Kidney epithelial cell (primary cell): ENCODE results near the gene RPTOR. TPM values are rescaled to one million over a fixed set of nuclear protein-coding genes. Genes with fewer than 3 reads are reported as not detected.

Experiments
- DNase-seq: peaks from one replicate; pipeline ENCODE4 v3.0.0-alpha.2; 2010; ENCODE audit warnings: low read depth
- H3K27me3 ChIP-seq: 2 replicates; pipeline ENCODE4 v1.6.0; 2011; ENCODE audit warnings: low read length; ENCODE audit not compliant: control insufficient read depth, insufficient read depth
- H3K36me3 ChIP-seq: 2 replicates; pipeline ENCODE4 v1.5.1; 2011; ENCODE audit warnings: low read length; ENCODE audit not compliant: control insufficient read depth, insufficient read depth
- H3K4me3 ChIP-seq: 2 replicates; pipeline ENCODE4 v1.5.1; 2011; ENCODE audit warnings: low read depth, mild to moderate bottlenecking, control low read depth, low read length
- total RNA-seq: library from RNA; depleted of rRNA; stranded (reverse); fragments of >200 nt; gene quantifications from 2 replicates; pipeline ENCODE4 v1.2.3, GENCODE V29; 2015
- TF ChIP-seq, protein P1 (sequence below): IDR thresholded peaks from 2 replicates; pipeline ENCODE4 v1.5.1; 2011; ENCODE audit warnings: mild to moderate bottlenecking, moderate library complexity, low read length, control low read depth, inconsistent platforms; ENCODE audit not compliant: insufficient read depth, poor library complexity, severe bottlenecking

The RPTOR gene
- total RNA-seq, 1 donor from 2014 or later, result 22.7 TPM

DNA sequence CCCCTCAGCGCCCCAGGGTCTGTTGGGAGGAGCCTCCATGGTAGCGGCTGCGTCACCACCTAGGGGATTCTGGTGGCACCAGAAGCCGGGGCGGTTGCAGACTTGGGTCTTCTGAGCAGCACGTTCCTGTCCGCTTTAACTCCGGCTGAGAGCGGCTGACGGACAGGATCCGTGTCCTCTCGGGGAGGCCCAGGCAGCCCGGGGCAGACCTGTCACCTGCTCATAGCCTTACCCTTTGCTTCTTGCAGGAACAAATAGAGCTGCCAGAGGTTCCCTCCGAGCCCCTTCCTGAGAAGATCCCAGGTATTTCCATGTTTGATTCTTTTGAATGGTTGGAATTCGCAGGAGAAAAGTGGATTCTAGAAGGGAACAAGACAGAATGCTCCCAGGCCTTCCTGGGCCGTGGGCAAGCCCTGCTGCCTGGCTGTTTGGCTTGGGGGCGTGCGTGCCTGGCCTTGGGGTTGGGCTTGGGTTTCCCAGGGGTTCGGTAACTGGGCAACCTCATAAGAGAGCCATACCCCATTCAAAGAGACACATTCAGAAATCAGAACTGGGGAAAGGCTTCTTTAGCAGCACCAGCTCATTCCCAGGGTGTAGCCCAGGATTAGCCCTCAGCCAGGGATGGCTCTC, 453.6 kb downstream of the RPTOR start:
- Histone ChIP-seq H3K27me3 (peaks cover 9% of the 10 kb centered on the region), H3K36me3 (peaks cover 2% of the 10 kb centered on the region), H3K4me3 (no peak overlapping the region)
- no peak for DNase-seq
- TF ChIP-seq, protein P1, sequence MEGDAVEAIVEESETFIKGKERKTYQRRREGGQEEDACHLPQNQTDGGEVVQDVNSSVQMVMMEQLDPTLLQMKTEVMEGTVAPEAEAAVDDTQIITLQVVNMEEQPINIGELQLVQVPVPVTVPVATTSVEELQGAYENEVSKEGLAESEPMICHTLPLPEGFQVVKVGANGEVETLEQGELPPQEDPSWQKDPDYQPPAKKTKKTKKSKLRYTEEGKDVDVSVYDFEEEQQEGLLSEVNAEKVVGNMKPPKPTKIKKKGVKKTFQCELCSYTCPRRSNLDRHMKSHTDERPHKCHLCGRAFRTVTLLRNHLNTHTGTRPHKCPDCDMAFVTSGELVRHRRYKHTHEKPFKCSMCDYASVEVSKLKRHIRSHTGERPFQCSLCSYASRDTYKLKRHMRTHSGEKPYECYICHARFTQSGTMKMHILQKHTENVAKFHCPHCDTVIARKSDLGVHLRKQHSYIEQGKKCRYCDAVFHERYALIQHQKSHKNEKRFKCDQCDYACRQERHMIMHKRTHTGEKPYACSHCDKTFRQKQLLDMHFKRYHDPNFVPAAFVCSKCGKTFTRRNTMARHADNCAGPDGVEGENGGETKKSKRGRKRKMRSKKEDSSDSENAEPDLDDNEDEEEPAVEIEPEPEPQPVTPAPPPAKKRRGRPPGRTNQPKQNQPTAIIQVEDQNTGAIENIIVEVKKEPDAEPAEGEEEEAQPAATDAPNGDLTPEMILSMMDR, result no peak

DNA sequence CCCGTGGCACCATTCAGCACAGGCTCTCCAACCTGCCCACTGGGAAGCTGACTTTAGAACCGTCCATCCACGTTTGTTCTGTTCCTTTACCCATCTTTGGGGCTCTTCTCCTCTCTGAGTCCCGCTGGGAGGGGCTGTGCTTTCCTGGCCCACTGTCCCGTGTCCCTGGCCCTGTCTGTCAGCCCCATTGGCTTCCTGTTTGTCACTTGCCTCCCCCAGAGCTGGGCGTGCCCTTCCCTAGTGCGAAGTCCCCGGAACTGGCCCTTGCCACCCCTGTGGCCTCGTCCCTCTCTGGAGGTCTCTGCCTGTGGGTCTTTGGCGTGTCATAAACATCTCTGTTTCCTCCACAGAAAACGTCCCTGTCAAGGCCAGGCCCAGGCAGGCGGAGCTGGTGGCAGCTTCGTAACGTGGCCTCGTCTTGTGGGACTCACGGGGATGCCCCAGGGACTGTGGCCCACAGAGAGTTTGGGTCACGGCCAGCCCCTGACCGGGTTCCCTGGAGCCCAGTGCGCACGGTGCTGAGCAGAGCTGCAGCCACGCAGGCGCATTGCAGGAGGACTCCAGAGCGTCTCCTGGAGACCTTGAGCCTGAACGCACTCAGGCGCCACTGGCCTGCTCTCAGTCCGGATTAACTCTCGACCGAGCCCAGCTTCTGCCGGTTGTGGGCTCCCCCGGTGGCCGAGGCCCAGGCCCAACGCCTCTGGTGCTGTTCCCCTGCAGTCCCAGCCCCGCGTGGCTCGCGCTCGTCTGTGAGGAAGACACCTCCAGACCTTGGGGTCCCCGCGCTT, 454.3 kb downstream of the RPTOR start:
- no peak overlapping the region for H3K4me3 ChIP-seq
- peaks cover 15% of the 10 kb centered on the region for H3K27me3 ChIP-seq
- TF ChIP-seq, protein P1, result no peak
- no peak for DNase-seq
- H3K36me3 ChIP-seq, result peaks cover 2% of the 10 kb centered on the region

DNA sequence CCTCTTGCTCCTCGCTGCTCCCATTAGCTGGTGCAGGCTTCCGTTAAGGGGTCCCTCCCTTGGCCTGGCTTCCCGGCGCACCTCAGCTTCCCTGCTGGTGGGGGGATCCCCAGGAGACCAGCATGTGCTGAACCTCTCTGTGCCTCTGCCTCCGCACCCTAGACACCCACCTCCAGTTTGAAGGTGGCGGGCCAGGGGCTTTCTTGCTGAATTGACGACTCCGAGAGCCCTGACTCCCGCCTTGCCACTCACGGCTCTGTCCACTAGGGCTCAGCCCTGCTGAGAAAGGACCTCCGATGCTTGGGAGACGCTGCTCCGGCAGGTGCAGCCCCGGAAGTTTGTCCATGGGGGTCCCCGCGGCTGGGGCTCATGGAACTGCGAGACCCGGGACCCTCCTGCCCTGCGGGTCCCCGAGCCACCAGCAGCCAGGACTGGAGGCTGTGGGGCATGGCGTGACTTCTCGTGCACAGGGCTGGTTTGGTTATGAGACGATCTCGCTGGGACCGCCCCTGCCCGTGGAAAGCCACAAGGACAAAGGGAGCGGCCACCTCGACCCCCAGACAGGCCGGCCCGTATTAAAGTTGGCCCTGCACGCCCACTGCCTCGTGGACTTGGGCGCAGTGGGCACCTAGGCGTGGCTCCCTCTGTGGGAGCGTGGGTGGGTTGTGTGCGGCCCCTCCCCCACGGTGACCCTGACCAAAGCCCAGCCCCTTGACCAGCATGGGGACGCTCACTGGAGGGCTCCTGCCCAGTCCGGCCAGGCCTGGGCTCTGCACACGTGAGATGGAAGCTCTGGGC, 455.1 kb downstream of the RPTOR start:
- H3K4me3 ChIP-seq, result no peak overlapping the region

DNA sequence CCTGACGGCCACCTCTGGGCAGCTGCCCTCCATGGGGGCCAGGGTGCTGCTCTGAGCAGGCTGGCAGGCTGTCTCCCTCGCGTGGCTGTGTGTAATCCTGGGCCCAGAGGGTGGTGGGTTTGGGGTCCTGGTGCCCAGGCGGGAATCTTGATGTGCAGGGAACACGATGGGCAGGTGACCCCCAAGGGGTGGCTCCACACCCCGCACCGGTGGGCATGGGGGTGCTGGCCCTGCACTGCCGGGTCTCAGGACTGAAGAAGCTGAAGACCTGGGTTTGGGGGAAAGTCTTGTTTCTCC, 455.6 kb downstream of the RPTOR start:
- DNase-seq, result no peak
- H3K27me3 ChIP-seq, result peaks cover 26% of the 10 kb centered on the region
- TF ChIP-seq, protein P1, result no peak
- H3K36me3 ChIP-seq, result peaks cover 2% of the 10 kb centered on the region
- H3K4me3 ChIP-seq, result no peak overlapping the region

More for the DNA sequence above, 455.1 kb downstream of the RPTOR start:
- H3K36me3 ChIP-seq, result peaks cover 2% of the 10 kb centered on the region
- peaks cover 22% of the 10 kb centered on the region for H3K27me3 ChIP-seq
- no peak for DNase-seq
- TF ChIP-seq, protein P1, result no peak

DNA sequence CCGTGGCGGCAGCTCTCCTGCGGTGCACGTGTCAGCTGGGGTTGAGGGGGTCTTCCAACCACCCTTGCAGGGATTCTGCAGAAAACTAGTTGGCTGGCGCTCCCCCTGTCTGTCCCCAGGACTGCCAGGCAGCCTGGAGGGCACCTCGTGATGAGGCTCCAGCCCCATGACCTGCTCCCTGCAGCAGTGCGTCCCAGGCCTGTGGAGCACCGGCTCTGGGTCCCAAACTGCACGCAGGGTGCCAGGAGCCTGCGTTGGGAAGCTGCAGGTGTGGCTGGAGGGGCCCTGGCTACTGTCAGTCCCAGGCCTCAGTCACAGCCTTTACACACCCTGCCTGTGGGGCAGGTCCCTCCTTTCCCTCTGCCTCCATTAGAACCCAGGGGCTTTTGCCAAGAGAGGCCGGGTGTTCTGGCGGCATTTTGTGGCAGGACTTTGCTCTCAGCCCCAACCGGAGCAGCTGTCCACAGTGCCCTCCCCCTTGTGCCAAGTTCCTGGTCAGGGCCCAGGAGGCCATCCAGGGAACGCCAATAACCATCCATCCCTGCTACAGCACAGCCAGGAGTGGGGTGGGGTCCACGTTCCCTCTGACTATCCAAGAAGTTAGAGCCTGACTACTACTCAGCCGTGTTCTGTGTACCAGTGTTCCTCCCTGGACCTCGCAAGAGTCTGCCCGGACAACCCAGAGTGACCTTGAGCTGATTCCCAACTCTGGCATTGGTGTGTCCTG, 456.2 kb downstream of the RPTOR start:
- H3K27me3 ChIP-seq, result peaks cover 26% of the 10 kb centered on the region
- H3K4me3 ChIP-seq, result no peak overlapping the region
- no peaks in the 10 kb centered on the region for H3K36me3 ChIP-seq
- no peak for DNase-seq
- TF ChIP-seq, protein P1, result no peak
